Measurements from ENCODE around the gene FAM180A. TPM values are rescaled to one million over a fixed set of nuclear protein-coding genes. Genes with fewer than 3 reads are reported as not detected.

The FAM180A gene
- total and polyA plus RNA-seq, 2 of the 8 experiments (the other 6 are each of a cell fraction or from before 2014, with no cell fraction given), result not detected

GRCh38 chr7:135710417-135711138 is 38.0 kb downstream of the FAM180A start (continued):
- TF ChIP-seq CTBP2 (IDR thresholded peaks at IDR 0.05; ENCODE audit: borderline replicate concordance, insufficient read depth, insufficient read length, low read length), result no peak
